ENCODE data around the gene BAX. TPM values are rescaled to one million over a fixed set of nuclear protein-coding genes. Genes with fewer than 3 reads are reported as not detected.

BAX gene
- total and polyA plus RNA-seq, 2 of the 4 experiments (the other 2 are of a cell fraction) = 23.3 to 169 TPM

DNA sequence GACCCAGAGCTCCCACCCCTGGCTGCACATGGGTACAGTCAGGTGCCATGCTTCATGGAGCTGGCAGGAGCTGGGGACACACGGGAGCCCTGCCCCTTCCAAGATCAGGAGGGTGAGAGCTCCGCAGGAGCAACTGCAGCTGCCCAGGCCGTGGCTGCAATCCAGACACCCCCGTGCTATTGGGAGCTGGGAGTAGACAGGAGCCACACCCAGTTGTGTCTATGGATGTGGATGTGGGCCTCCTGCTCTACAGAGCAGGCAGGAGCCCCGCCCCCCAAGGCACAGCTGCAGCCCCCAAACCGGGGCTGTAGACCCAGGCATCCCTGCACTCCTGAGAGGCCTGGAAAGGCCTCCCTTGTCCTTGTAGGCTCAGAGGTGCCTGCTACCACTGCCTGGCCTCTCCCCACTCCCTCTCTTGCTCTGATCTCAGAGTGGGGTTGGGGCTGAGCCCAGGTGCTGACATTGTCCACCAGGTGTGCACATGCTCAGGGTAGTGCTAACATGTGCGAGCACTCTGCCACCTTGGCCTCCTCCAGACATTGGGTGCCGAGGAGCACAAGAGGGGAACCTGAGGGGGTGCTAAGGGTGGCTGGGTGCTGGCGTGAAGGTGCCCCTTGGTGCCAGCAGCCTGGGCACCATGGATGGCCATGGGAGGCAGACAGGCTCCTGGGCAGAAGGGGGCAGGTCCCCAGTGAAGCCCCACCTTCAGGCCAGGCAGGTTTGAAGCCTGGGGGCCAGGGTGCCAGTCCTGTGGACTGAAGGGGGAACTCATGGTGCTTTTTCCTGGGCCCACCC is 8.0 kb upstream of the BAX start:
- no peaks in the 10 kb centered on the region for H3K36me3 ChIP-seq (ENCODE audit: control insufficient read depth, insufficient read depth, low read length)
- no peak overlapping the region for H2AK9ac ChIP-seq (replicated peaks; ENCODE audit: low read depth, low read length, poor library complexity)
- H2BK20ac ChIP-seq (ENCODE audit: low read depth, low read length) = no peak overlapping the region
- H2AFZ ChIP-seq (replicated peaks; ENCODE audit: low read length, poor library complexity) = no peak overlapping the region
- H2BK15ac ChIP-seq (ENCODE audit: low read depth, low read length) = no peak overlapping the region
- H3K27me3 ChIP-seq (ENCODE audit: control insufficient read depth, insufficient read depth, low read length) = no peaks in the 10 kb centered on the region
- no peak overlapping the region for H4K5ac ChIP-seq (ENCODE audit: low read depth, low read length)
- H3K9me1 ChIP-seq (ENCODE audit: insufficient read depth, low read length) = no peaks in the 10 kb centered on the region
- 69% methylated on average over 3 of the region's 9 CpGs; no CpG with 5 or more reads in 1 of the 2 experiments for WGBS, 2 experiments (ENCODE audit: extremely low coverage in 2 of 2, insufficient read length in 1 of 2)
- H3K79me1 ChIP-seq (ENCODE audit: low read depth in 1 of 2, low read length in 2 of 2) = no peaks in the 10 kb centered on the region
- no peak overlapping the region for H4K8ac ChIP-seq (ENCODE audit: low read depth in 2 of 2, low read length in 2 of 2)
- no peak overlapping the region for H3K4ac ChIP-seq (ENCODE audit: low read depth, low read length)
- H3K4me3 ChIP-seq (ENCODE audit: insufficient read depth, low read depth, low read length) = no peak overlapping the region
- dilution Hi-C loops (cut with HindIII; ENCODE audit: low sequenced_read_pairs, unreplicated experiment) = no loop called here
- no peak overlapping the region for H4K91ac ChIP-seq (ENCODE audit: insufficient read depth, low read depth, low read length)
- in situ Hi-C loops (cut with MboI; ENCODE audit: low sequenced_read_pairs) = no loop called here
- no peak overlapping the region for H2BK5ac ChIP-seq (ENCODE audit: low read depth, low read length, poor library complexity, severe bottlenecking)
- CTCF ChIA-PET = no interaction called here
- no peak overlapping the region for H3K18ac ChIP-seq (ENCODE audit: low read depth, low read length)
- no peak overlapping the region for H3K56ac ChIP-seq (ENCODE audit: extremely low read depth, insufficient read depth, low read length)
- intact Hi-C loops (cut with micrococcal nuclease) = no loop called here
- no peak overlapping the region for H2BK120ac ChIP-seq (ENCODE audit: low read depth, low read length)
- H3K27ac ChIP-seq (ENCODE audit: insufficient read depth, low read length) = no peak overlapping the region
- no peaks in the 10 kb centered on the region for H3K4me1 ChIP-seq (ENCODE audit: control insufficient read depth, insufficient read depth, low read length)
- no TSS peak for BruUV-seq (replicated peaks)
- H2AK5ac ChIP-seq (ENCODE audit: low read depth, low read length) = peak overlapping the region; percentile 67; the same call in 1 of the 2 replicates
- DNase-seq (no peak), ATAC-seq (ENCODE audit: low read depth) (no peak)
- no peak overlapping the region for H3K9ac ChIP-seq (ENCODE audit: low read depth, low read length)
- H4K20me1 ChIP-seq (ENCODE audit: insufficient read depth, low read length) = no peaks in the 10 kb centered on the region
- H3K9me3 ChIP-seq (ENCODE audit: control insufficient read depth, insufficient read depth, low read length) = peaks cover 5% of the 10 kb centered on the region; the same call in 1 of the 2 replicates
- no peak overlapping the region for H3K14ac ChIP-seq (replicated peaks; ENCODE audit: low read depth, low read length)
- TF ChIP-seq, protein P1, sequence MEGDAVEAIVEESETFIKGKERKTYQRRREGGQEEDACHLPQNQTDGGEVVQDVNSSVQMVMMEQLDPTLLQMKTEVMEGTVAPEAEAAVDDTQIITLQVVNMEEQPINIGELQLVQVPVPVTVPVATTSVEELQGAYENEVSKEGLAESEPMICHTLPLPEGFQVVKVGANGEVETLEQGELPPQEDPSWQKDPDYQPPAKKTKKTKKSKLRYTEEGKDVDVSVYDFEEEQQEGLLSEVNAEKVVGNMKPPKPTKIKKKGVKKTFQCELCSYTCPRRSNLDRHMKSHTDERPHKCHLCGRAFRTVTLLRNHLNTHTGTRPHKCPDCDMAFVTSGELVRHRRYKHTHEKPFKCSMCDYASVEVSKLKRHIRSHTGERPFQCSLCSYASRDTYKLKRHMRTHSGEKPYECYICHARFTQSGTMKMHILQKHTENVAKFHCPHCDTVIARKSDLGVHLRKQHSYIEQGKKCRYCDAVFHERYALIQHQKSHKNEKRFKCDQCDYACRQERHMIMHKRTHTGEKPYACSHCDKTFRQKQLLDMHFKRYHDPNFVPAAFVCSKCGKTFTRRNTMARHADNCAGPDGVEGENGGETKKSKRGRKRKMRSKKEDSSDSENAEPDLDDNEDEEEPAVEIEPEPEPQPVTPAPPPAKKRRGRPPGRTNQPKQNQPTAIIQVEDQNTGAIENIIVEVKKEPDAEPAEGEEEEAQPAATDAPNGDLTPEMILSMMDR (conservative IDR thresholded peaks at IDR 0.05; ENCODE audit: low read depth, low read length) = no peak
- TF ChIP-seq, protein P2, sequence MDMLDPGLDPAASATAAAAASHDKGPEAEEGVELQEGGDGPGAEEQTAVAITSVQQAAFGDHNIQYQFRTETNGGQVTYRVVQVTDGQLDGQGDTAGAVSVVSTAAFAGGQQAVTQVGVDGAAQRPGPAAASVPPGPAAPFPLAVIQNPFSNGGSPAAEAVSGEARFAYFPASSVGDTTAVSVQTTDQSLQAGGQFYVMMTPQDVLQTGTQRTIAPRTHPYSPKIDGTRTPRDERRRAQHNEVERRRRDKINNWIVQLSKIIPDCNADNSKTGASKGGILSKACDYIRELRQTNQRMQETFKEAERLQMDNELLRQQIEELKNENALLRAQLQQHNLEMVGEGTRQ (IDR thresholded peaks at IDR 0.05; ENCODE audit: low read depth, low read length) = no peak
- TF ChIP-seq NFE2L2 (IDR thresholded peaks at IDR 0.05; ENCODE audit: low read depth, low read length) (no peak), CHD1 (IDR thresholded peaks at IDR 0.05; ENCODE audit: low read depth, low read length) (no peak), POLR2A (IDR thresholded peaks at IDR 0.05; ENCODE audit: low read depth, low read length) (no peak), MAZ (IDR thresholded peaks at IDR 0.05; ENCODE audit: borderline replicate concordance, low read depth, low read length) (no peak), FOS (IDR thresholded peaks at IDR 0.05; ENCODE audit: low read depth, low read length) (no peak), RCOR1 (IDR thresholded peaks at IDR 0.05; ENCODE audit: insufficient replicate concordance, low read length) (no peak), MXI1 (IDR thresholded peaks at IDR 0.05; ENCODE audit: borderline replicate concordance, low read depth, low read length) (no peak), RFX5 (IDR thresholded peaks at IDR 0.05; ENCODE audit: low read depth, low read length) (no peak)
- TF ChIP-seq, protein P3, sequence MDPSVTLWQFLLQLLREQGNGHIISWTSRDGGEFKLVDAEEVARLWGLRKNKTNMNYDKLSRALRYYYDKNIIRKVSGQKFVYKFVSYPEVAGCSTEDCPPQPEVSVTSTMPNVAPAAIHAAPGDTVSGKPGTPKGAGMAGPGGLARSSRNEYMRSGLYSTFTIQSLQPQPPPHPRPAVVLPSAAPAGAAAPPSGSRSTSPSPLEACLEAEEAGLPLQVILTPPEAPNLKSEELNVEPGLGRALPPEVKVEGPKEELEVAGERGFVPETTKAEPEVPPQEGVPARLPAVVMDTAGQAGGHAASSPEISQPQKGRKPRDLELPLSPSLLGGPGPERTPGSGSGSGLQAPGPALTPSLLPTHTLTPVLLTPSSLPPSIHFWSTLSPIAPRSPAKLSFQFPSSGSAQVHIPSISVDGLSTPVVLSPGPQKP (IDR thresholded peaks at IDR 0.05; ENCODE audit: borderline replicate concordance, low read depth, low read length) = no peak
- H3K23ac ChIP-seq (ENCODE audit: low read depth, low read length) = no peak overlapping the region
- POLR2A ChIA-PET (ENCODE audit: unreplicated experiment) = no interaction called here
- no peak overlapping the region for H3K4me2 ChIP-seq (ENCODE audit: low read depth, low read length)

Data from IMR-90 (cell line).